HG03103 (cell line): ENCODE measurements around the gene PRDM8.
"Not testable (repeated sequence)": the region's sequence is repeated elsewhere in the genome, so short reads cannot be mapped to it uniquely, and the experiment has no call there.

ENCODE experiments used
- ATAC-seq: cut with Tn5 transposase; IDR thresholded peaks from one replicate; pipeline ENCODE4 v1.9.1; 2021; ENCODE audit warnings: low read depth; ENCODE audit not compliant: unreplicated experiment

The PRDM8 gene

DNA sequence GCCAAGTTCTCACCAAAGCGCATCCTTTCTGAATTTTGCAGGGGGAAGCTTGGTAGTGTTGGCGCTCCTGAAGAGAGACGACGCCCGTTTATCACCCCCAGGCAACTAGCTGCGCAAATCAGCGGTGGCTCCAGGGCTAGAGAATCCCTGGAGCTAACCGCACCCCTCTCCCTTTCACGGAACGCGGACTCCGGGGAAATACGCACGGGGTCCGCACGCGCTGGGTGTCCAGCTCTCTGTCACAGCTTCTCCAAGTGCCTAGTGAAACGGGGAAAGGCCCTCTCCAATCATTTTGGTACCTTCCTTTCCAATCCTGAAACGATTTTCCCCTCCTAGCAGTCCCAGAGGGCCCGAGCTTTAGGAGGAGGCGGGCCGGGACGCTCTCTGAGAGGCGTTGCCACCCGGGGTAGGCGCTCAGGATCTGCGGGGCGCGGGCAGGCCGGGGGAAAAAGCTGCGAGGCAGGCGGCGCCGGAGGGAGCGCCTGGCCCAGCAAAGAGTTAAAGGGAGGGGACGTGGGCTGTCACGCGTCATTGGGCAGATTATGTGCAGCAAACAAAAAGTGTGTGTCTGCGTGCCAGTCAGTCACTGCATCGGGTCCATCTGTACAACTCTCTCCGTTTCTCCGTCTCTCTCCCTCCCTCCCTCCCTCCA, at the start of gene PRDM8:
Gene PRDM8 (plus strand): TSS at position 582 of the 652 bp plus-strand sequence. CDS start 2,578 bp downstream, outside the sequence.
- no peak for ATAC-seq

DNA sequence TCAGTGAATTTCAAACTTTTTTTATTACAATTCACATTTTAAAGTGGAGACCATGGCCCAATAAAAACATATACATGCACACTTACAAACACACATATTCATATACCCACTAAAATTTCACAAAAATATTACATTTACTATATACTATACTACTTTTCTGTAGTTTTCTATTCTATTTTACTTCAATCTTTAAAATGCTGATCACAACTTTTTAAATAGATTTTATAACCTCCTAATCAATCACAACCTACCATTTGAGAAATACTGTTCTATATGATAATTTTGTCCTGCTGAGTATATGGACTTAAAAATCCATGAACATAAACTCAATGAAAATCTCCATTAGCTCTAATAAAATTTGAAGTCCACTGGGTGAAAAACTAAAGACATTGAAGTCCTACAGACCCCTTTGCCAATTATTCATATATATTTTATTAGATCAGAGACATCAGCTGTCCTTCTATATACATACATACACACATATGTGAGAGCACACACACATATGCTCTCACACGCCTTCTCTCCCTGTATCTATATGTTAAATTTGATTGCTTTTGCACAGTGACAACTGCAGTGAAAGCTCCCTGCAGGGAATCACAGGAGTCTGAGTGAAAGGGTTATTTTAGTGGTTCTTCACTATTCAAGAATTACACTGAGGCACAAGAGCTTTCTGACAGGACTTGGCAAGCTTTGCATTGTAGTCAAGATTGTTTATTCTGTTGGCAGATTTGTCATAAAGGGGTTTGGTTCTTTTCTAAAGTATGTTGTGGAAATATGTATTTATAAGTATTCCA, 46.7 kb upstream of the PRDM8 start:
- ATAC-seq, result no peak

DNA sequence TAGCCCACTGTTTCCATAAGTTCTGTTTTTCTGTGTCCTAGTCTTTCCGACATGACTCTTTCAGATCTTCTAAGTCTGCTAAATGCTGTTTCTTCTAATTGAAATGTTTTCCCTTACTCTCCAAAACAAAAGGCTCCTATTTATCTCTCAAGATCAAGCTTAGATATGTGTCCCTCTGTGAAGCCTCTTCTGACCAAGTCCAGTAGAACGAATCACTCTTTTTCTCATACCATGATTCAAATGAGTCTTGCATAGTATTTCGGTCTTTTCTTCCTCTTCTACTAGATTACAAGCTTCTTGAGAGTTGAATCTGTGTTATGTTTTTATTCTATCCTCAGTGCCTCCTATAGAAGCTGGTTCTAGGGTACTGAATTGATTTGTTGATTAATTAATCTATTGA, 45.3 kb upstream of the PRDM8 start:
- no peak for ATAC-seq

GRCh38 chr4:80153874-80154544, 43.3 kb upstream of the PRDM8 start:
- ATAC-seq, result no peak

- ATAC-seq, result no peak
Measured at GRCh38 chr4:80154545-80154933, 42.8 kb upstream of the PRDM8 start.

- ATAC-seq, result no peak
Measured at GRCh38 chr4:80155316-80155982, 41.9 kb upstream of the PRDM8 start.

DNA sequence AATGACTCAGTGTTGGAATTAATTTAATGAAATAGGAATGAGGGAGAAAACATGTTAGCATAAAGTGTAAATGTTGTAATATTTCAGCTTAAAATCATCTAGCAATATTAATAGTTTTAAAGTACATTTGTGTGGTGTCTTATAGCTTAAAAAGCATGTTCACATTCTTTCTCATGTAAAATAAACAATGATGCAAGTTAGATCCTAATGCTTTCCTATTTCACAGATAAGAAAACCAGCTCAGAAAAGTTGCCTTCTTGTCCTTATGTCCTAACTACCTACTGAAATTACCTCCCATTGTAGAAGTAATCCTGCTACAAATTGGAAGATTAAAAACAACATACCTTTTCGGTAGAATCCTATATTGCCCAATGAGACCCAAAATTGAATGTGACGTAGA, 40.9 kb upstream of the PRDM8 start:
- no peak for ATAC-seq

DNA sequence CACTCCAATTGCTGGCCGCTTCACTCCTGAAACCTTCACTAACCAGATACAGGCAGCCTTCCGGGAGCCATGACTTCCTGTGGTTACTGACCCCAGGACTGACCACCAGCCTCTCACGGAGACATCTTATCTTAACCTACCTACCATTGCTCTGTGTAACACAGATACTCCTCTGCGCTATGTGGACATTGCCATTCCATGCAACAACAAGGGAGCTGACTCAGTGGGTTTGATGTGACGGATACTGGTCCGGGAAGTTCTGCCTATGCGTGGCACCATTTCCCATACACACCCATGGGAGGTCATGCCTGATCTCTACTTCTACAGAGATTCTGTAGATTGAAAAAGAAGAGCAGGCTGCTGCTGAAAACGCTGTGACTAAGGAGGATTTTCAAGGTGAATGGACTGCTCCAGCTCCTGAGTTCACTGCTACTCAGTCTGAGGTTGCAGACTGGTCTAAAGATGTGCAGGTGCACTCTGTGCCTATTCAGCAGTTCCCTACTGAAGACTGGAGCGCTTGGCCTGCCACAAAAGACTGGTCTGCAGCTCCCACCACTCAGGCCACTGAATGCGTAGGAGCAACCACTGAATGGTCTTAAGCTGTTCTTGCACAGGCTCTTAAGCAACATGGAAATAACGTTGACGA, 35.8 kb upstream of the PRDM8 start:
- no peak for ATAC-seq

- no peak for ATAC-seq
Measured at GRCh38 chr4:80162418-80162817, 34.9 kb upstream of the PRDM8 start.

DNA sequence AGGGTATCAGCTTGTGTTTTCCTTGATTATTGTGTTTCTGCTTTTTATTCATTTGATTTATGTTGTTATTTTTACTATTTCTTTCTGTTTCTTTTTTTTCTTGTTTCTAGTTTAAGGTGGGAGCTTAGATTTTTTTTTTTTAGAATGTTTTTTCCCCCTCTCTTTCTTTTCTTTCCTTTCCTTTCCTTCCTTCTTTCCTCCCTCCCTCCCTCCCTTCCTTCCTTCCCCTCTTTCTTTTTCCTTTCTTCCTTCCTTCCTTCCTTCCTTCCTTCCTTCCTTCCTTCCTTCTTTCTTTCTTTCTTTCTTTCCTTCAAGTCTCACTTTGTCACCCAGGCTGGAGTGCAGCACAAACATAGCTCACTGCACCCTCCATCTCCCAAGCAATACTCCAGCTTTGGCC, 31.4 kb upstream of the PRDM8 start:
- no peak for ATAC-seq

DNA sequence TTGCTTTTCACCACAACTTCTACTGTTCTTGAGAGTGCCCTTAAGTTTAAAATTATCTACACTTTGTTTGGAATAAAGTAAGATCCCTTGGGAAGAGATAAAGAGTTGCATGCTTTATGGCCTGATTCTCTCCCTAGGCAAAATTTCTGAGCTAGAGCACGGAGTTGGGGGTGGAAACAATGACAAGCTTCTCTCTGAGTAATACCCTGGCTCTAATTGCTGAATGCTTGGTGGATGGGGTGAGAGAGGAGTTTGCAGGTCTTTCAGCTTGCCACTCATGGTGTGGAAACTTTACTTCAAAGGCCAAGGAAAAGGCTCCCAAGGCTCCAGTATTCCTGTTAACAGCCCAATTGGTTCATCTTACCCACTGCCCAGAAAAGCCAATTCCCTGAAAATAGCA, 26.1 kb upstream of the PRDM8 start:
- ATAC-seq, result no peak

GRCh38 chr4:80171656-80172055, 25.6 kb upstream of the PRDM8 start:
- no peak for ATAC-seq

DNA sequence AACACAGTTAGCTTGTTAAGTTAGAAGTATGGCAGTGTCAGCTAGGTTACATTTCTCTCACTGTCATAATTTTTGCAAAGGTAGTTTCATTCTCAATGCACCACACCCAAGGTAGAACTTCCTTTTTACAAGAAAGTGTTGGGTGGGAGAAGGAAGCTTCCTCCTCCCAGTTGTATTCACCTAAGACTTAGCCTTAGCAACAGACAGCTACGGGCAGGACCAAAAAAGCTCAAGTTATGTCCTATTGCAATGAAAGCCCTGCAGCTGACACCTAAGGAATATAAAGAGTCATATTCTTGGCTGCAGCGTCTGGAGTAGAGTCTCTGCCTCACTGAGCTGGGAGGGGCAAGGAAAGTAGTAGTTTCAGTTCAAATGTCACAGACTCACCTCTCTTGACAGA, 25.1 kb upstream of the PRDM8 start:
- peak; percentile 51 for ATAC-seq

GRCh38 chr4:80173401-80173800, 23.9 kb upstream of the PRDM8 start:
- ATAC-seq, result peak; percentile 80

DNA sequence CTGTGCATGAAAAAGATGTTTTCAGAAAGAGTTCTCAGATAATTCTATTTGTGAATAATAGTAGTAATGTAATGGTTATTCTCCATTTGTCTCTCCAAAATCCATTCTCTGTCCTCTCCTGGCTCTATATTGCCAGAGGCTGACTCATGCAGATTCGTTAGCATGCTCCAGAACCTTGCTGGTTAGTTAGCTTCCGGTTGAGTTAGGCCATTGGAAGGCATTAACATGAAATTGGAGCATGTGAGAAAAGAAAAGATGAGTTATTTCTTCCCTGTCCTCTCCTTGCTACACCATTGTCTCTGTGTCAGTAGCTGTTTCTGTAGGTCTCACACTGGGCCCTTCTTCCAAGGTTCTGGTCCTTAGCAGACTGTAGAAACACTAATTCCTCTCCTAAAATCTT, 23.5 kb upstream of the PRDM8 start:
- ATAC-seq, result no peak

DNA sequence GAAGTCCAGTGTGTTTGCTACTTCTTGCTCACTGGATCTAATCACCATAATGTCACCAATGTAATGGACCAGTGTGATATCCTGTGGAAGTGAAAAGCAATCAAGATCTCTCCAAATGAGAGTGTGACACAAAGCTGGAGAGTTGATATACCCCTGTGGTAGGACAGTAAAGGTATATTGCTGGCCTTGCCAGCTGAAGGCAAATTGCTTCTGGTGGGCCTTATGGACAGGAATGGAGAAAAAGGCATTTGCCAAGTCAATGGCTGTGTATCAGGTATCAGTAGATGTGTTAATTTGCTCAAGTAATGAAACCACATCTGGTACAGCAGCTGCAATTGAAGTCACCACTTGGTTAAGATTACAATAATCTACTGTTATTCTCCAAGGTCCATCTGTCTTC, 19.5 kb upstream of the PRDM8 start:
- ATAC-seq, result not testable (repeated sequence)

- no peak for ATAC-seq
Measured at GRCh38 chr4:80178964-80179363, 18.3 kb upstream of the PRDM8 start.

GRCh38 chr4:80179637-80180161, 17.6 kb upstream of the PRDM8 start:
- ATAC-seq, result no peak

- ATAC-seq, result no peak
Measured at GRCh38 chr4:80180743-80181142, 16.6 kb upstream of the PRDM8 start.

- no peak for ATAC-seq
Measured at GRCh38 chr4:80182237-80182866, 15.0 kb upstream of the PRDM8 start.
